Keratinocyte (primary cell): ENCODE data around the gene MFRP. TPM values are rescaled to one million over a fixed set of nuclear protein-coding genes. Genes with fewer than 3 reads are reported as not detected.

Experiments used
- DNase-seq: peaks from one replicate; pipeline ENCODE4 v3.0.0-alpha.2; 2011; ENCODE audit warnings: low read depth, missing footprints, low spot score
- FAIRE-seq: peaks from 2 replicates; lab custom pipeline; 2011; peaks lifted over from hg19 to GRCh38; lab: Jason Lieb, UNC
- H2AFZ ChIP-seq: 2 replicates; pipeline ENCODE4 v1.6.0; 2012; ENCODE audit warnings: low read length, control low read depth, inconsistent platforms; ENCODE audit not compliant: control insufficient read depth
- H3K27ac ChIP-seq: 2 replicates; pipeline ENCODE4 v1.5.1; 2011; ENCODE audit warnings: low read length; ENCODE audit not compliant: control insufficient read depth, insufficient read depth
- H3K27me3 ChIP-seq: 3 replicates; pipeline ENCODE4 v1.6.0; 2011; ENCODE audit warnings: low read length; ENCODE audit not compliant: control insufficient read depth, insufficient read depth; ENCODE audit errors: extremely low read depth
- H3K36me3 ChIP-seq, 2 experiments: 2 replicates in 1 of 2; 3 replicates in 1 of 2; pipeline ENCODE4 v1.5.1; 2011; ENCODE audit warnings: low read length in 2 of 2, mild to moderate bottlenecking in 1 of 2; ENCODE audit not compliant: control insufficient read depth in 2 of 2, insufficient read depth in 2 of 2; ENCODE audit errors: extremely low read depth in 1 of 2
- H3K4me1 ChIP-seq: 3 replicates; pipeline ENCODE4 v1.5.1; 2011; ENCODE audit warnings: low read length; ENCODE audit not compliant: control insufficient read depth, insufficient read depth; ENCODE audit errors: extremely low read depth
- H3K4me2 ChIP-seq: 3 replicates; pipeline ENCODE4 v1.6.0; 2011; ENCODE audit warnings: low read depth, low read length; ENCODE audit not compliant: control insufficient read depth, insufficient read depth; ENCODE audit errors: extremely low read depth
- H3K4me3 ChIP-seq, 3 experiments: fragments of 200-600 bp in 1 of 3; sonication (generic) in 1 of 3; 2 replicates in 2 of 3; 3 replicates in 1 of 3; pipeline ENCODE4 v1.5.1; 2011 to 2016; ENCODE audit warnings: low read length in 3 of 3, mild to moderate bottlenecking in 3 of 3, control low read depth in 2 of 3, inconsistent platforms in 1 of 3, low read depth in 1 of 3, mixed read lengths in 1 of 3, mixed run types in 1 of 3, moderate library complexity in 1 of 3; ENCODE audit not compliant: control insufficient read depth in 2 of 3, insufficient read depth in 2 of 3; ENCODE audit errors: extremely low read depth in 1 of 3
- H3K79me2 ChIP-seq: 2 replicates; pipeline ENCODE4 v1.6.0; 2012; ENCODE audit warnings: low read length; ENCODE audit not compliant: control insufficient read depth, insufficient read depth
- H3K9ac ChIP-seq: 3 replicates; pipeline ENCODE4 v1.6.0; 2011; ENCODE audit warnings: low read length; ENCODE audit not compliant: control insufficient read depth, insufficient read depth; ENCODE audit errors: extremely low read depth
- H3K9me1 ChIP-seq: 3 replicates; pipeline ENCODE4 v1.6.0; 2011; ENCODE audit warnings: low read length; ENCODE audit not compliant: control insufficient read depth, insufficient read depth; ENCODE audit errors: extremely low read depth
- H3K9me3 ChIP-seq: 2 replicates; pipeline ENCODE4 v1.5.1; 2012; ENCODE audit warnings: low read depth, low read length; ENCODE audit not compliant: control insufficient read depth
- H4K20me1 ChIP-seq: 3 replicates; pipeline ENCODE4 v1.6.0; 2011; ENCODE audit warnings: low read length; ENCODE audit not compliant: control insufficient read depth, insufficient read depth; ENCODE audit errors: extremely low read depth
- EZH2 ChIP-seq: IDR thresholded peaks from one replicate; pipeline ENCODE4 v1.6.1; 2012; ENCODE audit warnings: inconsistent platforms, mild to moderate bottlenecking, low read length, moderate library complexity
- dilution Hi-C: fragments of 300-500 bp; cut with MboI; formaldehyde crosslinking; loops from one replicate; pipeline ENCODE4 v1.7.0; 2020; ENCODE audit warnings: low sequenced_read_pairs; ENCODE audit not compliant: extremely low pct_ligation_motif_present
- polyA plus RNA-seq, 5 experiments: library from polyadenylated mRNA; depleted of rRNA in 3 of 5; stranded (reverse) in 3 of 5; stranded (forward) in 1 of 5; unstranded in 1 of 5; fragments of >200 nt; gene quantifications; 1 replicate in 1 of 5; 2 replicates in 3 of 5; 3 replicates in 1 of 5; pipeline versions ENCODE4 v1.2.1 to v1.2.3, GENCODE V29; 2011 to 2012; ENCODE audit warnings: missing spikeins in 2 of 5, low read depth in 1 of 5, low replicate concordance in 1 of 5
- TF ChIP-seq, protein P1 (sequence below), 3 experiments: IDR thresholded peaks in 1 of 3; conservative IDR thresholded peaks in 1 of 3; optimal IDR thresholded peaks in 1 of 3; 2 replicates in 2 of 3; 3 replicates in 1 of 3; pipeline versions ENCODE3 to v1.5.1; 2011; ENCODE audit warnings: low read length in 3 of 3, mild to moderate bottlenecking in 3 of 3, moderate library complexity in 2 of 3, control low read depth in 1 of 3, inconsistent platforms in 1 of 3; ENCODE audit not compliant: insufficient read depth in 2 of 3; ENCODE audit errors: extremely low read depth in 1 of 3

MFRP gene
- polyA plus RNA-seq, 1 donor (not counting 4 experiments of a cell fraction or from before 2014, with no cell fraction given), result not detected

DNA sequence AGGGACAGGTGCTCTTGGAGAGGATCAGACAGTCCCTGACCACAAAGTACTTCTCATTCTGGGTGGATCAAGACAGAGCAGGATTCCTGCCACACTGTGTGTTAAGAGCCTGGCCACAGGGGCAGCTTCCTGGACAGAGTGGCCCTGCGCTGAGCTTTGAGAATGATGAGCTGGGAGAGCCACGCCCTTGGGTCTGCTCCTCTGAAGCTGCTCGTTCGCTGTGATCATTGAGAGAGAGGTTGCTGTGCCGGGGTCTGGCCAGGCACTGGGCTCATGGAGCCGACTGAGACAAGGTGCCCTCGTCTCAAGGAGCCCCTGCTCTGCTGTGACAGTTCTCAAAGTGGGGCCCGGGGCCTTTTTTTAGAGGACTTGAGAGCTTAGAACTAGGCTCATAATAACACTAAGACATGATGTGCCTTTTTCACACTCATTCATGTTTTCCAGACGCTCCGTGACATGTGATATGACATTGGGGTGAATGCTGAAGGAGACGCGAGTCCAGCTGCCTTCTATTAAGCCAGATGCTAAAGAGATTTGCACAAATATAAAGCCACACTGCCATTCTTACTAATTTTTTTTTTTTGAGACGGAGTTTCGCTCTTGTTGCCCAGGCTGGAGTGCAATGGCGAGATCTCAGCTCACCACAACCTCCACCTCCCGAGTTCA is 1.6 kb upstream of the MFRP start:
- H4K20me1 ChIP-seq, result no peaks in the 10 kb centered on the region
- H3K9me1 ChIP-seq, result no peaks in the 10 kb centered on the region
- H3K9me3 ChIP-seq, result no peaks in the 10 kb centered on the region
- H3K79me2 ChIP-seq, result no peaks in the 10 kb centered on the region
- H3K4me1 ChIP-seq, result no peaks in the 10 kb centered on the region
- dilution Hi-C loops, result no loop called here
- peaks cover 9% of the 10 kb centered on the region for H3K27me3 ChIP-seq
- no peak overlapping the region for H3K27ac ChIP-seq
- no peak overlapping the region for H3K4me2 ChIP-seq
- no peak overlapping the region for H3K4me3 ChIP-seq
- H3K9ac ChIP-seq, result no peak overlapping the region
- no peak for DNase-seq
- no peaks in the 10 kb centered on the region for H3K36me3 ChIP-seq
- no peak for FAIRE-seq
- H2AFZ ChIP-seq, result no peak overlapping the region
- no peak for TF ChIP-seq EZH2
- TF ChIP-seq, protein P1, sequence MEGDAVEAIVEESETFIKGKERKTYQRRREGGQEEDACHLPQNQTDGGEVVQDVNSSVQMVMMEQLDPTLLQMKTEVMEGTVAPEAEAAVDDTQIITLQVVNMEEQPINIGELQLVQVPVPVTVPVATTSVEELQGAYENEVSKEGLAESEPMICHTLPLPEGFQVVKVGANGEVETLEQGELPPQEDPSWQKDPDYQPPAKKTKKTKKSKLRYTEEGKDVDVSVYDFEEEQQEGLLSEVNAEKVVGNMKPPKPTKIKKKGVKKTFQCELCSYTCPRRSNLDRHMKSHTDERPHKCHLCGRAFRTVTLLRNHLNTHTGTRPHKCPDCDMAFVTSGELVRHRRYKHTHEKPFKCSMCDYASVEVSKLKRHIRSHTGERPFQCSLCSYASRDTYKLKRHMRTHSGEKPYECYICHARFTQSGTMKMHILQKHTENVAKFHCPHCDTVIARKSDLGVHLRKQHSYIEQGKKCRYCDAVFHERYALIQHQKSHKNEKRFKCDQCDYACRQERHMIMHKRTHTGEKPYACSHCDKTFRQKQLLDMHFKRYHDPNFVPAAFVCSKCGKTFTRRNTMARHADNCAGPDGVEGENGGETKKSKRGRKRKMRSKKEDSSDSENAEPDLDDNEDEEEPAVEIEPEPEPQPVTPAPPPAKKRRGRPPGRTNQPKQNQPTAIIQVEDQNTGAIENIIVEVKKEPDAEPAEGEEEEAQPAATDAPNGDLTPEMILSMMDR (optimal IDR thresholded peaks at IDR 0.05 in 1 of 3, IDR thresholded peaks at IDR 0.05 in 1 of 3, conservative IDR thresholded peaks at IDR 0.05 in 1 of 3; ENCODE audit: extremely low read depth in 1 of 3, insufficient read depth in 2 of 3, low read length in 3 of 3), result no peak

DNA sequence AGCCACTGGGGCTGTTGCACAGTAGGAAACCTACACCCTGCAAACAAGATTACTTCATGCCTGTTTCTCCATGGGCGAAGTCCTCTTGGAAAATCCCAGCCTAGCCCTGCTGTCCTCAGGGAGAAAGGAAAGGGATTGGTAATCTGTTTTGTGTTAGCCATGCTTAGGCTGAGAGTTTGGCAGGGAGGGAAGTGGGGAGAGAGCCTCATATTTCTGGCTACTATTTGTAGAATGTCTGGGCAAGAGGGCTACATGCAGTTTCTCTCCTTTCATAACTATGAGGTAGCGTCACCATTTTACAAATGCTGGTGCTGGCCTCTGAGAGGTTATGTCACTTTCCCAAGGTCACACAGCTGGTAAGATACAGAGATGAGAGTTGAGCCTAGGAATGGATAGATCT is 737 bp upstream of the MFRP start:
- Histone ChIP-seq H3K36me3 (no peaks in the 10 kb centered on the region), H3K79me2 (no peaks in the 10 kb centered on the region), H3K4me1 (no peaks in the 10 kb centered on the region), H3K9me1 (no peaks in the 10 kb centered on the region), H3K9me3 (no peaks in the 10 kb centered on the region), H2AFZ (no peak overlapping the region), H3K27me3 (peaks cover 11% of the 10 kb centered on the region), H4K20me1 (no peaks in the 10 kb centered on the region), H3K4me2 (no peak overlapping the region), H3K4me3 (no peak overlapping the region), H3K9ac (no peak overlapping the region), H3K27ac (no peak overlapping the region)
- no peak for TF ChIP-seq EZH2
- TF ChIP-seq, protein P1 (optimal IDR thresholded peaks at IDR 0.05 in 1 of 3, IDR thresholded peaks at IDR 0.05 in 1 of 3, conservative IDR thresholded peaks at IDR 0.05 in 1 of 3; ENCODE audit: extremely low read depth in 1 of 3, insufficient read depth in 2 of 3, low read length in 3 of 3), result no peak
- FAIRE-seq (no peak), DNase-seq (no peak)
- dilution Hi-C loops, result no loop called here
